NOMO-1 treated with dmso at 0.1 percent for 144 hours (cell line): ENCODE measurements around the gene PERCC1.

Source experiments
- DNase-seq: peaks from one replicate; lab custom pipeline; 2025; ENCODE audit not compliant: unreplicated experiment; lab: John Stamatoyannopoulos, UW

PERCC1 gene

DNA sequence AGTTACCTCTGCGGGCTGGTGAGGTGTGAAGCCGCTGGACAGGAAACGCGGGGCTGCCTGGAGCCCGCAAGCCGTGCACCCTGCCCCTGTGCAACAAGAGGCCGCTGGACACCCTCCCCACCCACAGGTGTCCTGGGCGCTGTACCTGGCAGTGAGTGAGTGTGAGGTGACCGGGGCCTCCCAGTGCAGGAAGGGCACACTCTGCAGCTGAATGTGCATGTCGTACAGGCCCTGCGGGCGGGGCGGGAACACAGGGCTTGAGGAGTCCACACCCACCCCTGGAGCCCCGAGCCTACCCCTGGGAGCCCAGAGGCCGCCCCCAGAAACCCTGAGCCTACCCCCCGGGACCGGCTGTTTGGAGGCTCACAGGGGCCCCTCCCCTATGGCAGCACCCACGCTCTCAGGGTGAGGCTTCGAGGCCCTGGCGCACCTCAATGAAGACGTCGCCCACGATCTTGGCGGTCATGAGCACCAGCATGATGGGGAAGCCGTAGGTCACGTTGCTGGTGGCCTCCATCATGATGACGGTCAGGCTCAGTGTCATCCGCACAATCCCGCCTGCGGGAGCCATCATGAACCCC, 17.7 kb downstream of the PERCC1 start:
- DNase-seq = no peak

DNA sequence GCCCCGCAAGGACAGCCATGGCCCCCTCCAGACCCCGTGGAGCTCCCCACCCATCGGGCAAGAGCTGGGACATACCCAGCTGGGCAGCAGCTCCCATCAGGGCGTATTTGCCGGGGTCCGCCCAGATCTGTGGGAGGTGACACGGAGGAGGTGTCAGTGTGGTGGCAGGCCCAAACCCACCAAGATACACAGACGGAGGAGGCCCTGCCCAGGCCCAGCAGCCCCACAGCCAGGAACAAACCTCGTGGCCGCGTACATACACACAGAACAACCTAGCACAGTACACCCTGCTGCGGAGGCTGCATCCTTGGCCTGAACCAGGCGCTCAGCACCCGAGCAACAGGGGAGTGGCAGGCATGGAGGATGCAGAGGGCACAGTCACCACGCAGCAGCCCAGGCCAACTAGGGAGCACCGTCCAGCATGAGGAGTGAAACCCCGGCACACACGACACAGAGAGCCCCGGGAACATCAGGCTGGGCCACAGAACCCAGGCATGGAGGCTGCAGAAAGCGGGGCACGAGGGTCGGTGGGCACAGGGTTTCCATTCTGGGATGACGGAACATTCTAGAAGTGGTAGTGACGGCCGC, 18.4 kb downstream of the PERCC1 start:
- no peak for DNase-seq

DNA sequence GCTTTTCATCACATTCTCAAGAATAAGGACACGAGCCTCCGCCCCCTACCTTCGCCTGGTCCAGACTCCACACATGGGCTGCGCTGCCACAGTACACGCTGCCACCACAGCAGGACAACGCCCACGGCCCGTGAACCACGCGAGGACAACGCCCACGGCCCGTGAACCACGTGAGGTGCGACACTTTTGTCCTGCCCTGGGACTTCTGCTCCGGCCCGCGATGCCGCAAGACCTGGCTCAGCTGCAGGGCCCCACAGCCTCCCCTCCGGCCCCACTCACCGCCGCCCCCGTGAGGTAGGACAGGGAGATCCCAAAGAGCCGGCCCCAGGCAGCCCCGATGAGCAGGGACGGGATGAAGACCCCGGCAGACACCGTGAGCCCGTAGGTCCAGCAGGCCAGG, 19.3 kb downstream of the PERCC1 start:
- no peak for DNase-seq

DNA sequence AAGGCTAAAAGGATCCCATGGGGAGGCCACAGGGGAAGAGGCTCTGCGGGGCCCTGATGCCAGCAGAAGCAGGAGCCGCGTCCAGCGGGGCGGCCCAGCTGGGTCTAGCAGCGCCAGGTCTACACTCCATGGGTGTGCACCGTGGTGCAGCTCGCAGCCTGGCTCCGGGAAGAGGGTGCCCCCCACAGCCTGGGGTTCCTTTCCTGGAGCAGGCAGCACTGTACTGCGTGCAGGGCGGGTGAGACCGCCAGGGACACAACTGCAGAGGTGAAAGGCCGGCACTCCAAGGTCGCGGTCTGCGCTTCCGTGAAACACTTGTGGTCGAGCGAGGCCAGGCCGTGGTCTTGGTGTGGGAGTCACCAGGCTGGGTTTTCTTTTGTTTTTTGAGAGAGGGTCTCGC, 20.0 kb downstream of the PERCC1 start:
- no peak for DNase-seq

DNA sequence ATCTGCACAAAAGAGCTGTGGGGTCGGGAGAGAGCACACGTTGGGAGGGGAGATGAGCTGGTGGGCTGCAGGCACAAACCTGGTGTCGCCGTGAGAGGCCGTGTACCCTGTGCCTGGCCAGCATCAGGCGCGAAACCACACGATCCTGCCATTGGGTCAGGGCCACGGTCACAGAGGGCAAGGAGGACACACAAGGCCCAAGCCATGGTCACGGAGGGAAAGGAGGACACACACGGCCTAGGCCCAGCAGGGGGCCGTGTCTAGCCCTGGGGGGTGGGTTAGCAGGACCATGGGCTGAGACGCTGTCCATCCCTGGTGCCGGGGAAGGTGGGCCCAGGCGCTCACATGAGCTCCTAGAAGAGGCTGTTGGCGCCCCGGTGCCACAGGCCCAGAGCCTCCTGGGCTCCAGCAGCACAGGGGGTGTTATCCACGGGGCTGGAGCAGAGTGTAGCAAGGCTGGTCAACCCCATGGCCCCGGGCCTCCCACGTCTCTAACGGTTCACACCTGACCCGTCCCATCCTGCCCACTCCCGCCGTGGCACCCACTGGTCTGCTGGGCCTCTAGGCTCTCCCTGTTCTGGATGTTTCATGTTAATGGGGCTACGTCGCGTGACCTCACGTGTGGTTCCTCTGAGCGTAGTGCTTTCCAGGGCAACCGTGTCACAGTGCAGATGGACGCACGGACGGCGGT, 21.0 kb downstream of the PERCC1 start:
- no peak for DNase-seq

DNA sequence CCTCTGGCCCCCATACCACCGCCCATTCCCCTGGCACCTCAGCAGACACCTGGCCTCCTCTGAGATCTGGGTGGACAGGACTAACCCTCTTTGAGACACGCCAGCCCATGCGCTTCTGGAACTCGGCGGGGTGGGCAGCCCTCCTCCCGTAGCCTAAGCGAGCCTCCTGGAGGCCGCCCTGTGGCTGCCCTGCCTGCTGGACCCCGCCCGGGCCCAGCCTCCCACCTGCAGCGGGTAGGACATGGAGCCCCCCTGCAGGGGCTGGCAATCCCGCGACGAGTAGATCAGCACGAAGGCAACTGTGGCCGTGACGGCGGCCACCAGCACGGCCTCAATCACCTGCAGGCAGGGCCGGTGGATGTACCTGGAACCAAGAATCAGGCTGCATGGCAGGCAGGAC, 21.7 kb downstream of the PERCC1 start:
- DNase-seq = no peak

DNA sequence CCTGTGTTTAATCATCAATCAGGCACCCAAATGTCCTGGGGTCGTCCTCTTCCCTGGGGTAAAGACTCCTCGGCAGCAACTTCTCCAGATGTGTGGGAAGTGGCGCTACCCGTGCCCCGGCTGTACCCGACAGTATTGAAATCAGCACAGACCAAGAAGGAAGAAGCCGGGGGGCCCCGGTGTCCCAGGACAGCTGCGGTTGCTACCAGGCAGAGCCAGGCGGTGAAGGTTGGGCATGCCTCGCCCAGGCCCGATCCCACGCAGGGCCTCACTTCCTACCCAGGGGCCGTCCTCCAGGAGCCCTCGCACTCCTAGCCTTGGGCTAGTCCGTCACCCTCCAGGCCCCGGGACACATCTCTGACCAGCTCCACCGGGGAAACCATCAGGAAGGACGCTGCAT, 22.4 kb downstream of the PERCC1 start:
- no peak for DNase-seq

DNA sequence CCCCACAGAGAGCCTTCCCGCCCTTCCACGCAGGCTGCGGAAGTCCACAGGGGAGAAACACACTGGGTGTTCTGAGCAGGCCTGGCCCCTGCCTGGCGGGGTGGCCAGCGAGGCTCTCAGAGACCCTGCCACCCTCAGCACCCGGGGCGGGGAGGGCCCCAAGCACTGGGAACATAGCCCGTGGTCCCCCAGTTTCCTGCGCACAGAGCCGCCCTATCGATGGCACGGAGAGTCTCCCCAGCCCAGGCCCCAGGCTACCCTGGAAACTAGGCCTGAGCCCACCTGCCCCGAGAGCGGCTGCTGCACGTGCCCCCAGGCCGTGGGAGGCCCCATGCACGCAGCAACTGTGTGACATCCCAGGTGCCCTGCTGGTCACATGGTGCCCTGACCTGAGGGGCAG, 23.7 kb downstream of the PERCC1 start:
- no peak for DNase-seq

DNA sequence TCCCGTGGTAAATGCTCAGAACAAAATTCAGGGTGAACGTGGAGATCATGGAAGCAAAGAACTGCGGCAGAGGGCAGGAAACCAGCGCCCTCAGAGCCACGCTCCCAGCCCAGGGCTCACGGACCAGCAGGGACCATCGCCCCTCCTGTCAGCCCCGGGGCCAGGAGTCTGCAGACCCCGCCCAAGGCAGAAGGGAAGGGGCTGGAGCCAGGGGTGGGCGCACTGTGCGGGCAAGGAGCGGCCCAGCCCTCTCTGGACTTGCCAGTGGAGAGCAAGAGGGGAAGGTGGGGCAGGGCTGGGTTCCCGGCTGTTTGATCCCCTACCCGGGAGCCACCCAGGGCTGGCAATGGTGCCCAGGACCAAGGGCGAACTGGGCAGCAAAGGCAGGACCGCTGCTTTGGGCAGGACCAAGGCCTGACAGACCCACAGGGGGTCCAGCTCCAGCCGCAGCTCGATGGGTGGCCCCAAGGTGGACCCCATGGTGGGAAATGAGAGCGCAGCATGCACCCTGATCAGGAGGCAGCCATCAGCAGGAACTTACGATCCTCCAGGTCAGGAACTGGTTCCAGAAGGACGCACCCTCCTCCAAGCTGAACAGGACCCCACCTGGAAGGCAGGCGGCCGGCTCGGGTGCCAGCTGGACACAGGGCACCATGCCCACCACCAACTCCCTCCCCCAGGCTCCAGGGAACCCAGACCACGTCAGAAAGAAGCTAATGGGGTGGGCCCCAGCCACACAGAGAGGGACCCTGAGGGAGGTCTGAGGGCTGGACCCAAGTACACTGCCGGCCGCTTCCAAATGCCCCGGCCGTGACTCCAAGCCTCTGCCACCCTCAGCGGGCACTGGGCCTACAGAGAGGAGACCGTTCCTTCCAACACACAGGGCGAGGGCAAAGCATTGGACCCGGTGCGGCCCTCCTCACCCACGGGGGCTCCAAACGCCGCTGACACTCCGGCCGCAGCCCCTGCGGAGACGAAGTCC, 24.6 kb downstream of the PERCC1 start:
- no peak for DNase-seq

DNA sequence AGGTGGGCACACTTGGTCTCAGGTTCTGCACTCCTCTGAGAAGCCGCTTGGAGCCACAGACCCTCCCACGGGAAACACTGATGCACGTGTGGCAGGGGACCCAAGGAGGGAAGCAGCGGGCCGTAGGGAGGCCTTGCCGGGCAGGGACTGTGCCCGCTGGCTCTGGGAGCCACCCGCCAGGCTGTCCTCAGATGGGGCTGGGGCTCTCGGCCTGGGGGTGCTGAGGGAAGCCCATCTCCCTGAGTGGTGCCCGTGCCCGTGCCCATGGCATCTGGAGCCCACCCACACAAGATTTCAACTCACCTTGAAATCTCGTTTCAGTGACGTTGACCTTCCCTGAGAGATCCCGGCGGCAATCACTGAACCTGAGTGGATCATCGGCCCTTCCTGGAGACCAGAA, 26.1 kb downstream of the PERCC1 start:
- no peak for DNase-seq

DNA sequence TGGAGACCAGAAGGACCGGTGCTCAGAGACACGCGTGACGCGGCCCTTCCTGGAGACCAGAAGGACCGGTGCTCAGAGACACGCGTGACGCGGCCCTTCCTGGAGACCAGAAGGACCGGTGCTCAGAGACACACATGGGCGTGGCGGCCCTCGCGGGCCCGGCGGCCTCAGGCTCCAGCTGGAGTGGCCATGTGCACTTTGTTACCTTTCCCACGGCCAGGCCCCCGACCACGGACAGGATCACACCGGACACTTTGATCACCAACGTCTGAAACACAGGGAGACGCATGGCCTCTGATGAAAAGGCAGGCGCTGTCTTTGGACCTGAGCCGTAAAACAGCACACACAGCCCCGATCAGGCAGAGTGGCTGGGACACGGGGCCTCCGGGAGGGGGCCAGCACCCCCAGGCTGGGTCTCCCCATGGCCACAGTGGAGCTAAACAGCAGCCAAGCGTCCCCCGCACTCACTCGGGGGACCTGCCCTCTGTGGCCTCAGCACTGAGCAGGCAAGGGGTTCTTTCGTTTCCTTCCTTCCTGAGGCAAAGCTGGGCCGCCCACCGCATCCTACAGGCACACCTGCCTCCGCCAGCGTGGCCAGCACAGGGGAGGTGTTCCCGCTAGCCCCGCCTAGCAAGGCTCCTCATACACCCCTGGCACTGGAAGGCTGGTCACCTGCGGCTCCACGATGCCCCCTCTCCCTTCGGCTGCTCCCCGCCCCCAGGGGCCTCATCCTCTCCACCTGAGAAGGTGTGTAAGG, 26.8 kb downstream of the PERCC1 start:
- no peak for DNase-seq

DNA sequence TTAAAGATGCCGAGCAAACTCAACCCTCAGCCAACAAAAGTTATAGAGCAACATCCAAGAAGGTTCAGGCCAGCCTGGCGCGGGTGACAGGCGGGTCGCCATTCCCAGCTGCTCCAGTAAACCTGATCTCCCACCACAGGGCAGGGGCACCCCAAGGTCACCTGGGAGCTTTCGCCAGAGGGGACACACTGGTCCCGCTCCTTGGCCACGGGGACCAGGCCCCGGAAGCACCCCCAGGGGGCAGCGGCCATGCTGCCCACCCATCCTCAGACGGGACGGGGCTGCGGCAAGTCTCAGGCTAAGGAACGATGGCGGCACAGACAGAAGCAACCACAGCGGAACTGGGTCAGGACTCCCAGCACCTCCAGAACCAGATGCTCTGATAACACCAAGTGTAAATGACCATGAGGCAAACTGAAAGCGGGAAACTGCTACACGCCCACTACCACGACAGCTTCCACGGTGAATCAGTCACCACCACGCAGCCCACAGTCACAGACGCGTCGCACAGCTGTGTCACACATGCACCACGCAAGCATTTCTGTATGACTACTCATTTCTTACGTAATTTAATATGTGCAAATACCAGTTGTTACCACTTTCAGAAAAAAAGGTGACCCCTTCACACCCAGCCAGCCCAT, 27.6 kb downstream of the PERCC1 start:
- no peak for DNase-seq

DNA sequence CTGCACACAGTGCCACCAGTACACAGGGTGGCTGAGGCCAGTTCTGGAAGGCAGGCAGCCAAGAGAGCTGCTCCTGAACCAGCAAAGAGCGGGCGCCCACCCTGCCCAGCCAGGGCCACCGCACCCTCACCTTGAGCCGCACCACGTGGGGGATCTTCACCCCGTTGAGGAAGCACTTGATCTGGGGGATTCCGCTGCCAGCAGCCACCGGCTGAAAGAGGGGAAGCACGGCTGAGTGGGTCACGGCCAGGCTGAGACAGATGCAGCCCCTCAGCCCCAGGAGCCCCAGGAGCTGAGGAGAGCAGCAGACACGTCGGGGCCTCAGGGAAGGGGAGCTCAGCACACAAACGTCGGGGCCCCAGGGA, 28.1 kb downstream of the PERCC1 start:
- DNase-seq = no peak

DNA sequence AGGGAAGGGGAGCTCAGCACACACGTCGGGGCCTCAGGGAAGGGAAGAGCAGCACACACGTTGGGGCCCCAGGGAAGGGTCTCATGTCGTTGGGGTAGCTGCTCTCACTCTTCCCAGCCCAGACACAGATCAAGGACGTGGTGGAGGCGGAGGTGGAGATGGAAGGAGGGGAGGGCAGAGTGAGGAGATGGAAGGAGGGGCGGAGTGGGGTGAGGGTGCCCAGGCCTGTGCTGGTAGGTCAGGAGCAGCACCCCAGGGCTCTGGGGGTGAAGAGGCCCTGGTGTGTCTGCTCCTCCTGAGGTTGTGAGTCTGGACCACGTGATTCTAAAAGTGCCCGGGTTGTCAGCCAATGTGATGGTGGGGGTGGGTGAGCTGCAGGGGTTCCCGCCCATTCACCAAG, 29.1 kb downstream of the PERCC1 start:
- no peak for DNase-seq

DNA sequence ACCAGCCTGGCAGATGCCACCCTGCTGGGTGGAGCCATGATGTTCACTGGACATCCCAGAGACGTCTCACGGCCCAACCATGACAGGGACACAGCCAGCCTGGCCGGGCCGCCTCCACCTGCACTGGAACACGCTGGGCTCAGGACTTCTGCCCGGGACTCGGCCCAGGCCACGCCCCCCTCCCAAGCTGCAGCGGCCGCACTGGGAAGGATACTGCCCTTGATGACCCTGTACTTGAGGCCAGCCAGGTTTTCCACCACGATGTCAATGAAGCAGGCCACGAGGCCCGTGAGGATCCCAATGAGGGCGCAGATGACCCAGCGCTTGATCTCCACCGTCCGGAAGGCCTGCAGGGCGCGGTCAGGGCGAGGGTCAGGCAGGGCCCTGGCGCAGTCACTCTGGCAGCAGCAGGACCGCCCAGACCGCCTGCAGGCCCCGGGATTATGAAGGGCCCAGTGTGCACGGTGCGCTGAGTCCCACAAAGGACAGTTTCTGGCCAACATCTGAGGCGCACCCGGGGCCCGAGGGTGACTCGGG, 29.8 kb downstream of the PERCC1 start:
- no peak for DNase-seq

DNA sequence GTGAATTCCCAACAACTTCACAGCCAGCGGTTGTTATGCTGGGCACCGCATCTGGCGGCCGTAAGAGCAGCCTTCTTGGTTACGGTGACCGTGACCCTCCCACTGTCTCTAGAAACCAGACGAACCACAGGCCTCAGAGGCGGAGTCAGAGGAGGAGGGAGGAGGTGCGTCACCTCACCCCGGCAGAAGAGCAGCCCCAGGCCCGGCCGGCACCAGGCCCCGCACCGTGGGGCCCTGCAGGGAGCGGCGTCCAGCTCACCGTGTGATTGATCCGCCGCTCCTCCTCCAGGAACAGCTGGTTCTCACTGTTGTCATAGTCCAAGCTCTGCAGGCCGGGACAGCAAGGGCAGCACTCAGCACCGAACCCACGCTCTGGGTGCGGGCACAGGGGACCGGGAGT, 30.3 kb downstream of the PERCC1 start:
- no peak for DNase-seq

DNA sequence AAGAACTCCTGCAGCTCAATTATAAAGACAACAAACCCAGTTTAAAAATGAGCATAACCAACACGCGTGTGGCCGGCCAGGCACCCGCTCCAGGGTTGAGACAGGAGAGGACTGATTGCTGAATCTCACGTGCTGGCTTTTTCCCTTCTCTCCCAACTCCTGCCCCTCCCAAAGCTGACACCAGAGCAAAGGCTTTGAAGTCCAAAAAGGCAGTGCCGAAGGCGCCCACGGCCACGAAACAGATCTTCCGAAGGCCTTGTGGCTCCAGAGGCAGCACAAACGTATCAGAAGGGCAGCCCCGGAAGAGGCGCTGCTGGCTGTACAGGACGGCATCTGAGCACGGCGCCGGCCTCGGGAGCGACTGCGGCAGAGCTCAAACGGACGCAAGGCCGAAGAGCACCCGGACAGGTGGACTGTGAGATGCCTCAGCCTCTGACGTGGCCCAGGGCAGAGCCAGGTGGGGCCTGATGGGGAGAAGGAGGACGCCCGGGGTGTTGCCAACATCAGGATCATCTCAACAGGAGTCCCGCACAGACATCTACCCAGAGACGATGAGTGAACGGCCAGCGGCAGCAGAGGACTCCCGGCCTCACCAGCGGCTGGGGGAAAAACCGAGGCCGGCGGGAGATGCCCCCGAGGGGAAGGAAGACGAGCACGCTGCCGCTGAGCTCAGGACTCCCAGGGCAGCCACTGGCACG, 33.5 kb downstream of the PERCC1 start:
- DNase-seq = no peak

DNA sequence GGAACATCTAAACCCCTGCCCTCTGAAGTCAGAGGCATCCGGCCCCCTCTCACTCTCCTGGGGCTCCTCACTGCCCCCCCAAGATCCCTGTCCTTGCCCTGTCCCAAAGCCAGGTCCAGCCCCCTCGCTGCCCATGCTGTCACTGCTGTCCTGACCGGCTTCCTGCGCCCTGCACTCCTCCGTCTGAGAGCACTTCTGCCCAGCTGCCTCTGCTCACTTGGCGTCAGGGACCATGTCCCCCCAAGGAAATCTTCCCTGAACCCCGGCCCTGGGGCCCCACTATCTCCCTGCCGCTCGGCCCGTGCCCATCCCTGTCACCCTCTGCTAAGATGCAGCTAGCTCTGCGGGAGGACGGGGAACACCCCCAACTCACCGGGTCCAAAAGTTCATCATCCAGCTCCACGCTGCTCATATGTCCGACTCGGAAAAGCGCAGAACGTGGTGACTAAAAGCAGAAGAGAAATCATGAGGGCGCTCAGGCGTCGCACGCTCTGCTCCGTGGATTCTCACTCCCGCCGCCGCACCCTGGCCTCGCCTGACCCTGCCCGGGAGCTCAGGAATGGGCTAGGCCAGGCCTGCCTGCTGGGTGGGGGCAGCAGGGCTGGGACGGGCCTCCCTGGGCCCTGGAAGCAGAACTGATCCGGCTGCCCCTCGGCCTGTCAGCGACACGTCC, 34.2 kb downstream of the PERCC1 start:
- no peak for DNase-seq

DNA sequence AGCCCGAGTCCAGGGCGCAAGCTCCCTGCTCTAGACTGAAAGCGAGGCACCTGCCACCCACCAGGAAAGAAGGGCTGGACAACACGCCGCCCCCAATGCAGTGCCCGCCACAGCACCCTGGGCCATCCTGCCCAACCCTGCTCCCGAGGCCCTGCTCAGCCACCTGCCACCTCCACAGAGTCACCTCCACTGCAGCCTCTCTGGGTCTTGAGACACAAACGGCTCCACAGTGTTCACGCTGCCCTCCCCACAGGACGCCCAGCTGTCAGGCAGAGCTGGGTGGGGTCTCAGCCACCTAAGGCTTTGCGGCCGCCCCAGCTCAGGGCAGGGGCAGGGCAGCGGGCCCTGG, 34.7 kb downstream of the PERCC1 start:
- no peak for DNase-seq
